Bronchial epithelial cell (primary cell): ENCODE measurements around the gene ITPK1. TPM values are rescaled to one million over a fixed set of nuclear protein-coding genes. Genes with fewer than 3 reads are reported as not detected.

Experiments used
- DNase-seq: peaks from one replicate; pipeline ENCODE4 v3.0.0-alpha.2; 2010; ENCODE audit warnings: low read depth
- FAIRE-seq: peaks from 2 replicates; lab custom pipeline; 2011; peaks lifted over from hg19 to GRCh38; lab: Jason Lieb, UNC
- H3K27me3 ChIP-seq: 2 replicates; pipeline ENCODE4 v1.5.1; 2011; ENCODE audit warnings: low read length; ENCODE audit not compliant: control insufficient read depth, insufficient read depth
- H3K36me3 ChIP-seq: 2 replicates; pipeline ENCODE4 v1.5.1; 2011; ENCODE audit warnings: low read length; ENCODE audit not compliant: control insufficient read depth, insufficient read depth
- H3K4me3 ChIP-seq: 2 replicates; pipeline ENCODE4 v1.5.1; 2011; ENCODE audit warnings: mild to moderate bottlenecking, low read depth, low read length, control low read depth
- total RNA-seq: library from RNA; depleted of rRNA; stranded (reverse); fragments of >200 nt; gene quantifications from 2 replicates; pipeline ENCODE4 v1.2.1, GENCODE V29; 2014
- TF ChIP-seq, protein P1 (sequence below): IDR thresholded peaks from 2 replicates; pipeline ENCODE4 v1.5.1; 2011; ENCODE audit warnings: mild to moderate bottlenecking, moderate library complexity, low read length, control low read depth, inconsistent platforms; ENCODE audit not compliant: insufficient read depth, severe bottlenecking

Gene ITPK1
- total RNA-seq, 1 donor from 2014 or later = 39.8 TPM

DNA sequence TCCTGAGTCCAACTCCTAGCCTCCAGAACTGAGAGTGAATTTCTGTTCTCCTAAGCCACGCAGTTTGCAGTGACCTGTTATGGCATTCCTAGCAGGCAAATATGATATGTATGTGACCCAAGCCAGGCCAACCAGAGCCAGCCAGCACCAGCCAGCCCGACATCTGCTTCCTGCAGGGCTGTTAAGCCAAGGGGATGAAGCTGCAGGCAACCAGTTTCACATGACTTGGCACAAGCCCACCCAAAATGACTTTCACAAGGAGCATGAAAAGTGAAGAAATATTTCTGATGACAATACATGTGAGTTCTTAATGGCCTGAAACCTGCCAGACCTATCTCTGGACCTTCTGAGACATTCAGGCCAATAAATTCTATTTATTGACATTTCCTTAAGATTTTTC lies 68.1 kb downstream of the ITPK1 start:
- H3K27me3 ChIP-seq = no peaks in the 10 kb centered on the region
- DNase-seq (no peak), FAIRE-seq (no peak)
- TF ChIP-seq, protein P1, sequence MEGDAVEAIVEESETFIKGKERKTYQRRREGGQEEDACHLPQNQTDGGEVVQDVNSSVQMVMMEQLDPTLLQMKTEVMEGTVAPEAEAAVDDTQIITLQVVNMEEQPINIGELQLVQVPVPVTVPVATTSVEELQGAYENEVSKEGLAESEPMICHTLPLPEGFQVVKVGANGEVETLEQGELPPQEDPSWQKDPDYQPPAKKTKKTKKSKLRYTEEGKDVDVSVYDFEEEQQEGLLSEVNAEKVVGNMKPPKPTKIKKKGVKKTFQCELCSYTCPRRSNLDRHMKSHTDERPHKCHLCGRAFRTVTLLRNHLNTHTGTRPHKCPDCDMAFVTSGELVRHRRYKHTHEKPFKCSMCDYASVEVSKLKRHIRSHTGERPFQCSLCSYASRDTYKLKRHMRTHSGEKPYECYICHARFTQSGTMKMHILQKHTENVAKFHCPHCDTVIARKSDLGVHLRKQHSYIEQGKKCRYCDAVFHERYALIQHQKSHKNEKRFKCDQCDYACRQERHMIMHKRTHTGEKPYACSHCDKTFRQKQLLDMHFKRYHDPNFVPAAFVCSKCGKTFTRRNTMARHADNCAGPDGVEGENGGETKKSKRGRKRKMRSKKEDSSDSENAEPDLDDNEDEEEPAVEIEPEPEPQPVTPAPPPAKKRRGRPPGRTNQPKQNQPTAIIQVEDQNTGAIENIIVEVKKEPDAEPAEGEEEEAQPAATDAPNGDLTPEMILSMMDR = no peak
- peaks cover 2% of the 10 kb centered on the region for H3K36me3 ChIP-seq
- H3K4me3 ChIP-seq = no peak overlapping the region

DNA sequence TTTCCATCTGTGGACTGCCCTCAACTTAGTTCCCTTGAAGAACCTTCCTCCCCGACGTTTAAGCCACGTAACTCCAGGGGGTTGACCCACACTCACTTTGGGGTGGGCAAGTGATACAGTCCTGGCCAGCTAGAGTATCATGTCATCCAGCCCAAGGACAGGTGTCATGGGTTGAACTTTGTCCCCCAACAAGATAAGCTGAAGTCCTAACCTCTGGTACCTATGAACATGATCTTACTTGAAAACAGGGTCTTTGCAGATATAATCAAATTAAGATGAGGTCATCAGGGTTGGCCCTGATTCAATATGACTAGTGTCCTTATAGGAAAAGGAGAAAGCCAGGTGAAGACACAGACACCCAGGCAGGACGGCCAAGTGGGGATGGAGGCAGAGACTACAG lies 68.6 kb downstream of the ITPK1 start:
- FAIRE-seq = peak; percentile 52
- TF ChIP-seq, protein P1 = no peak
- DNase-seq = peak; percentile 25
- Histone ChIP-seq H3K4me3 (no peak overlapping the region), H3K27me3 (no peaks in the 10 kb centered on the region), H3K36me3 (peaks cover 2% of the 10 kb centered on the region)

DNA sequence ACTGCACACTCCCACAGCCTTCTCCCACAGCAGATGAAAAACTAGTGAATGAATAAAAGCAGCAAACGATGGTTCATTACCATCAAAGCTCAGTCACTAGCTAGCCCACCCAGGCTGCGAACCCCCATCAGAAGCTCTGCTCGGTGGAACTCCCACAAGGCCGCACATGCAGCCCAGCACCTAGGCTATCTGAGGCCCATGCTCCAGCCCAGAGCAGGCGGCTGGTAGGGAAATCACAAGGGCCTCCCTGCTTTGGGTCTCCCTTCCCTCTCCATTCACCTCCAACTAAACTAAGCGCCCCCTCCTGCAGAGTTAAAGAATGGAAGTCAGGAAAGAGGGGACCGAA lies 69.0 kb downstream of the ITPK1 start:
- Histone ChIP-seq H3K36me3 (peaks cover 2% of the 10 kb centered on the region), H3K4me3 (no peak overlapping the region), H3K27me3 (no peaks in the 10 kb centered on the region)
- TF ChIP-seq, protein P1 = no peak
- FAIRE-seq = no peak
- DNase-seq = no peak

DNA sequence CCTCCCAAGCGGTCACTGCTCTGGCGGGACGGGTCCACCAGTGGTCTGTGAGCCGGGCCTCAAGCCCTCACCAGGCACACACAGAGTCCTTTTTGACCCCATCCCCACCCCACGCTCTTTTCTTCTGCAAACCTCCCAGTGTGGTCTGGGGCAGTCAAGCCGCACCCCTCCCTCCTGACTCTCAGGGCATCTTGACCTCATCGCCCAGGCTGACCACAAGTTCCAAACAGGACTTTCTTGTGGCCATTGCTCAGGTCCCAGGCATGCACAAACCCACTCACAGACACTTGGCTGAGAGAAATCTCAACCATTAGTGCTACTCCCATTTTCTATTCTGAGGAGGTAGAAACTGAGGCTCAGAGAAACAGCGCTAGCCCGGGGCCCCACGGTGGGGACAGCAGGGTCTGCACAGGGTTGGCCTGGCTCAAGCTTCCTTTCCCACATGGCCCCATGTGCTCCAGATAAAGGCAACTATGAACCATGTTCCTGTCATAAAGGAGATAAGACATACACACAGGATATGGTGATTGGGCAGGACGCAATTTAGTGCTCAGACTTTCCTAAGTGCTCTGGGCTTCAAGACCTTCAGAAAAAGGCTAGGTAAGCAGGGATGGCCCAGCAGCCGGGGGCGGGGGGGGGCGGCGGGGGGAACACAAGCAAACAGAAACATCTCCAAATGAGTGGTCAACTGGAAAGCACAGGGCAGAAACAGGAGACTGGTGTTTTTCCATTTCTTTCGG lies 69.6 kb downstream of the ITPK1 start:
- no peak for DNase-seq
- Histone ChIP-seq H3K27me3 (no peaks in the 10 kb centered on the region), H3K4me3 (no peak overlapping the region), H3K36me3 (peaks cover 2% of the 10 kb centered on the region)
- FAIRE-seq = no peak
- TF ChIP-seq, protein P1 = no peak

DNA sequence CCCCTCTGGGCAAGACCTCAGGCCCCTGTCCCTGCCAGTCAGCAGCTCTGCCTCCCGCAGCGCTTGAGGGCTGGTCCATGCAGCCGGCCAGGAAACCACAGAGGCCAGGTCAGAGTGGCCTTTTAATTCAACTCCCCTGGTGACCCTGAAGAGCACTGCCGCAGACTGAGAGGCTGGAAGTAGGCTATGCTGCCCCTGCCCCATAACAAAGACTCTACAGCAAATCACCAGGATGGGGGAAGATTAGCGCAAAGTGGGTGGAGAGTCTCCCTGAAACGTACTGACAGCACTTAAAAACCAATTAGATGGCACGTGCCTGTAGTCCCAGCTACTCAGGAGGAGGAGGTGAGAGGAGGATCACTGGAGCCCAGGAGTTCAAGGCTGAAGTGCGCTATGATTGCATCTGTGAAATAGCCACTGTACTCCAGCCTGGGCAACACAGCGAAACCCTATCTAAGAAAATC lies 70.5 kb downstream of the ITPK1 start:
- no peaks in the 10 kb centered on the region for H3K27me3 ChIP-seq
- no peak overlapping the region for H3K4me3 ChIP-seq
- TF ChIP-seq, protein P1 = no peak
- no peak for FAIRE-seq
- peaks cover 2% of the 10 kb centered on the region for H3K36me3 ChIP-seq
- no peak for DNase-seq

DNA sequence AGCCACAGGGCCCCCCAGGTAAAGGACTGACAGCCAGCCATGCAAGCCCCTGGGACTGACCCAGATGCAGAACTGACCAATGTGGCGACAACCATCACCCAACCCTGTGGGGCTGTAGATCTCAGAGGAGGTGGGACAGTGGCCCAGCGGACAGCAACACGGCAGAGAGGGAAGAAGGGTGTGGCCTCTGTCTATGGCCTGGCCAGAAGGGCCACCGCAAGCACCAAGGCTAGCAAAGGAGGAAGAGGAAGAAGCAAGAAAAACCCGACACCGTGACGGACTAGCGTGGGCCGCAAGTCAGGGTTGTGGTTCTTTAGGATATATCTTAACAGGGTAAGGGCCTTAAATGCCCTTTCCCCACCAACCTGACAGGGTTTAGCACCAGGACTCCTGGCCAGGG lies 71.2 kb downstream of the ITPK1 start:
- FAIRE-seq (no peak), DNase-seq (no peak)
- TF ChIP-seq, protein P1 = no peak
- peaks cover 2% of the 10 kb centered on the region for H3K36me3 ChIP-seq
- no peak overlapping the region for H3K4me3 ChIP-seq
- H3K27me3 ChIP-seq = no peaks in the 10 kb centered on the region
